Measurements from ENCODE around the gene HORMAD2. TPM values are rescaled to one million over a fixed set of nuclear protein-coding genes. Genes with fewer than 3 reads are reported as not detected.
"Not testable (repeated sequence)": the region's sequence is repeated elsewhere in the genome, so short reads cannot be mapped to it uniquely, and the experiment has no call there.

HORMAD2 gene
- total RNA-seq, 4 donors from 2014 or later, result not detected

- no peak for DNase-seq
- H3K27ac ChIP-seq, result no peak overlapping the region
- no peaks in the 10 kb centered on the region for H3K4me1 ChIP-seq
- intact Hi-C loops (cut with DNase I), result loop anchor here (5.0 to 10.0 kb wide), 2 partner anchors 64 to 456 kb away; no protein-coding TSS in a partner anchor
- H3K27me3 ChIP-seq, result no peaks in the 10 kb centered on the region
- no peaks in the 10 kb centered on the region for H3K36me3 ChIP-seq
- TF ChIP-seq POLR2A (IDR thresholded peaks at IDR 0.05) (no peak), CTCF (IDR thresholded peaks at IDR 0.05) (no peak)
- H3K9me3 ChIP-seq, result no peaks in the 10 kb centered on the region
- no peak overlapping the region for H3K4me3 ChIP-seq (replicated peaks in 1 of 3)
Observed at GRCh38 chr22:30088468-30088867, 8.2 kb downstream of the HORMAD2 start.

- DNase-seq, result no peak
- no peak overlapping the region for H3K4me3 ChIP-seq (replicated peaks in 1 of 3)
- no peaks in the 10 kb centered on the region for H3K36me3 ChIP-seq
- no peak overlapping the region for H3K27ac ChIP-seq
- H3K4me1 ChIP-seq, result no peaks in the 10 kb centered on the region
- TF ChIP-seq POLR2A (IDR thresholded peaks at IDR 0.05) (no peak), CTCF (IDR thresholded peaks at IDR 0.05) (no peak)
- WGBS, 2 donors, result 81 to 87% methylated on average over 1 of the region's 1 CpG
- H3K9me3 ChIP-seq, result no peaks in the 10 kb centered on the region
- H3K27me3 ChIP-seq, result no peaks in the 10 kb centered on the region
- intact Hi-C loops (cut with DNase I), result loop anchor here (5.0 to 10.0 kb wide), 2 partner anchors 65 to 457 kb away; no protein-coding TSS in a partner anchor
Observed at GRCh38 chr22:30089655-30089974, 9.4 kb downstream of the HORMAD2 start.

GRCh38 chr22:30092686-30093085, 12.4 kb downstream of the HORMAD2 start:
- Histone ChIP-seq H3K27me3 (no peaks in the 10 kb centered on the region), H3K36me3 (no peaks in the 10 kb centered on the region), H3K4me3 (replicated peaks in 1 of 3) (no peak overlapping the region), H3K27ac (no peak overlapping the region), H3K9me3 (no peaks in the 10 kb centered on the region), H3K4me1 (no peaks in the 10 kb centered on the region)
- DNase-seq, result no peak
- TF ChIP-seq POLR2A (IDR thresholded peaks at IDR 0.05) (no peak), CTCF (IDR thresholded peaks at IDR 0.05) (no peak)
- WGBS, 2 donors, result 89 to 92% methylated on average over 1 of the region's 1 CpG
- intact Hi-C loops (cut with DNase I), result no loop called here

GRCh38 chr22:30094804-30095203, 14.5 kb downstream of the HORMAD2 start:
- DNase-seq, result no peak
- H3K4me3 ChIP-seq (replicated peaks in 1 of 3), result no peak overlapping the region
- H3K27ac ChIP-seq, result no peak overlapping the region
- H3K36me3 ChIP-seq, result no peaks in the 10 kb centered on the region
- WGBS, 2 donors, result 89 to 91% methylated on average over 1 of the region's 1 CpG
- H3K4me1 ChIP-seq, result no peaks in the 10 kb centered on the region
- intact Hi-C loops (cut with DNase I), result no loop called here
- no peaks in the 10 kb centered on the region for H3K9me3 ChIP-seq
- no peak for TF ChIP-seq POLR2A (IDR thresholded peaks at IDR 0.05)
- no peak for TF ChIP-seq CTCF (IDR thresholded peaks at IDR 0.05)
- H3K27me3 ChIP-seq, result no peaks in the 10 kb centered on the region

- 0 to 2% methylated on average over 1 of the region's 1 CpG for WGBS, 2 donors
- intact Hi-C loops (cut with DNase I), result no loop called here
- H3K27ac ChIP-seq, result no peak overlapping the region
- H3K36me3 ChIP-seq, result no peaks in the 10 kb centered on the region
- no peak overlapping the region for H3K4me3 ChIP-seq (replicated peaks in 1 of 3)
- no peak for DNase-seq
- H3K27me3 ChIP-seq, result no peaks in the 10 kb centered on the region
- no peaks in the 10 kb centered on the region for H3K4me1 ChIP-seq
- TF ChIP-seq CTCF (IDR thresholded peaks at IDR 0.05) (no peak), POLR2A (IDR thresholded peaks at IDR 0.05) (no peak)
- no peaks in the 10 kb centered on the region for H3K9me3 ChIP-seq
Observed at GRCh38 chr22:30097861-30098260, 17.6 kb downstream of the HORMAD2 start.

GRCh38 chr22:30100770-30101169, 20.5 kb downstream of the HORMAD2 start:
- H3K4me1 ChIP-seq; H3K27ac ChIP-seq; H3K36me3 ChIP-seq; H3K27me3 ChIP-seq; DNase-seq; H3K4me3 ChIP-seq (replicated peaks in 1 of 3); intact Hi-C loops (cut with DNase I); H3K9me3 ChIP-seq: not testable (repeated sequence)
- WGBS, 2 donors, result 62 to 70% methylated on average over 2 of the region's 2 CpGs

Measured in thyroid gland (tissue), 4 donors.